ENCODE data around the gene OTUD5.
A peak's percentile ranks its signal among the peaks of the same experiment; 100 is the strongest.

OTUD5 gene

DNA sequence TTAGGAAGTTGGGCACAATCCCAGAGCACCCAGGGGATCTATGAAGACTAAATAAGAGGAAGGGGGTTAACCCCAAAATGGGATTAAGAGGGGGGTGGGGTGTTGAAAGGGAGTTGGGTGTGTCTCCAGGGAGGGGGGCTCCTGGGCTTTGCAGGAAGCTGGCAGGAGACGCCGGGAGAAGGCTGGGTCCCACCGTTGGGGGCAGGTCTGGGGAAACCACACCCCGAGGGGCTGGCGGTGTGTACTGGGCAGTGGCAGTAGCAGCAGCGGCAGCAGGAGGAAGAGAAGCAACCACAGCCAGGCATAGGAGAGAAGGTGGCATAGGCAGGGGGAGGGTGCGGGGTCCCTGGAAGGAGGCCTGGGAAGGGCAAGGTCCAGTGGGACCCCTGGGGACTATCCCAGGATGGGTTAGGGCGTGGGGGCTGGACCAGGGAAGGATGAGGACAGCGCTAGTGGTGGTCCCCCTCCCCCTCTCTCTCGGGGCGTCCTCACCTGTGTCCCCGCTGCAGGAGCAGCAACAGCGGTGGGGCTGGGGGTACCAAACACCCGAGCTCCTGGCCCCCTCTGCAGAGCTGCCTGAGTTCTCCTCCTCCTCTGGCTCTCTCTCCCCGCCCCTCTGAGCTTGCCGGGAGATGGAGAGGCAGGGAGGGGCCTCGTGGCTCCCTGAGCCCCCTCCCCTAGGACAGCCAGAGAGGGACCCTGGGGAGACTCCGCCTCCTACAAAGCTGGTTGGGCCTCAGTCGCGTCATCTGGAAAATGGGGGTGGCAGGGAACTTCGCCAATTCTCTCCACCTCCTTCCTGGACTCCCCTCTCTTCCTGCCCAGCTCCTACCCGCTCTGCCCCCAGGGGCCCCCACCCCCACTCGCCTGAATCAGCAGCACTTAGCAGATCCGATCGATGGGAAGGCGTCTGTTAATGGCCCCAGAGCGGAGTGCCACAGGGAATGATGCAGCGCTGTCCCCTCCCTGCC, 14.1 kb upstream of the OTUD5 start, which contains the start of gene KCND1:
KCND1 (minus strand) TSS at position 596 of the 971 bp plus-strand sequence. CDS start 1,573 bp downstream, outside the sequence.
- DNase-seq: no peak

DNA sequence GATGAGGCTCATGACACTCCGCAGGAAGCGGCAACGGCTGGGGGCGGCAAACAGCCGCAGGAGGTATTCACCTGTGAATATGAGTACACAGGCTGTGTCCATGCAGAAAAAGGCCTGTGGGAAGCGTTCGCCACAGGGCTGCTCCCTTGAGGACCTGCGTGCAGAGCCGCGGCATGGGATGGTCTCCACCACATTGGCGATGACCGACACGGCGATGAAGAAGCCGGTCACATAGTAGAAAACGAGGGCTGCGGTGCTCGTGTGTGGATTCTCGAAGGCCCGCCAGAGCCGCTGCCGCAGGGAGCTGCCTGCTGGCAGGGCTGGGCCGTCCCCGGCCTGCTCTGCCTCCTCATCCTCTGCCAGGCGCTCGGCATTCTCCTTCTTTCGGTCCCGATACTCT, 12.1 kb upstream of the OTUD5 start:
- no peak for DNase-seq

DNA sequence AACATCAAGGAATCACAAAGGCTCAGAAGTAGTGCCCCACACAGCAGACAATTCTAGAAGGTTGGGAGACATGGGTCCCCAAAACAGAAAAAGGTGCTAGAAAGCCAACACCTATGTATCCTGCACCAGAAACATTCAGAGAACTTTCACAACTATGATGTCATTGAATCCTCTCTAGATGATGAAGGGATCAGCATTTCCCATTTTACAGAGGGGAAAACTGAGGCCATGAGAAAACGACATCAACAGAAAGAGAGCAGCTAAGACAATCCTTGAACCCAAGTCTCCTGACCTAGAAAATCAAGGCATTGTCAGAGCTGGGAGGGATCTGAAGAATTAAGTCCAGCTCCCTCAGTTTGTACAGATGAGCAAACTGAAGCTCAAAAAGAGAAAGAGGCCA, 11.0 kb upstream of the OTUD5 start:
- no peak for DNase-seq

DNA sequence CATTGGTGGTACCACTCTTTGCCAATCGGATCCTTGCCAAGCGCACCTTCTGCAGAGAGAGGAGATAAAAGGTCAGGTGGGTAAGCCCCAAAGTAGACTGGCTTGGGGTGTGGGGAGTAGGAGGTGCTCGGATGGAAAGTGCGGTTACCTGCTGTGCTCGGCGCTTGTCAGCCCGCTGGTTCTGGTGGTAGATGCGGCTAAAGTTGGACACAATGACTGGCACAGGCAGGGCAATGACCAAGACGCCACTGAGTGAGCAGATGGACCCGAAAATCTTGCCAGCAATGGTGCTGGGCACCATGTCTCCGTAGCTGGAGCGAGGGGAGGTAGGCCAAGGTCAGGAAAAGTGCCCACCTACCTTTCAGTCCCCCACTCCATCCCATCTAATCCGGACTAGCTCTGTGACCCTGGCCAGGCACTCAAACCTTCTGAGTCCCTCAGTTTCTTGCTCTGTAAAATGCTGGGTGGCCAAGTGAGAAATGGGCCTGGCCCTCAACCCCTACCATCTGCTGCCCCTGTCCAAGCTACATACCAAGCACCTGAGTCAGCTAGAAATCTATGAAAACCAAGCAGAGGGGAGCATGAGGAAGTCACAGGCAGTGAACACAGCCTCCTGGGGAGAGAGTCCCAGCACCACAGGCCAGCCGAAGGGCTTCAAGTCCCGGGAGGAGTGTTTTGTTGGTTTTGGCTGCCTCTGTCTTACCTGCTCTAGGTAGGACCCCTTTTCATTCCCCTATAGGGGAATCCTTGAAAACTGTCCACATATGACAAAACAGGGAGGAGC, 9.6 kb upstream of the OTUD5 start:
- DNase-seq: no peak

DNA sequence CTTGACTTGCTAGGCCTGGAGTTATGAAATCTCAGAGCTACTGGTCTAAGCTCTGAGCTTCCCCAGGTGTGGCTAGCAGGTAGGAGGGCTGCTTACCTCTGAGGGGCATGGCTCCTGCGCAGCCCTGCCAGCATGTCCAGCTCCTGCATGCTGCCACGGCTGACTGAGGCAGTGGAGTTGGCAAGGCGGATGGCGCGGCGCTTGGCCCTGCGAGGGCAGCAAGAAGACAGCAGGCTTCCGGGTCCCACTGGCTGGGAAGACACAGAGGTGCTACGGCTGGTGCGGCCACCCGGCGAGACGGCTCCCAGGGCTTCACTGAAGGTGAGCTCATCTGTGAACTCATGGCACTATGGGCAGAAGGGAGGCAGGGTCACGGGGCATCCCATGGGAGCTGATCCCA, 8.6 kb upstream of the OTUD5 start:
- no peak for DNase-seq

DNA sequence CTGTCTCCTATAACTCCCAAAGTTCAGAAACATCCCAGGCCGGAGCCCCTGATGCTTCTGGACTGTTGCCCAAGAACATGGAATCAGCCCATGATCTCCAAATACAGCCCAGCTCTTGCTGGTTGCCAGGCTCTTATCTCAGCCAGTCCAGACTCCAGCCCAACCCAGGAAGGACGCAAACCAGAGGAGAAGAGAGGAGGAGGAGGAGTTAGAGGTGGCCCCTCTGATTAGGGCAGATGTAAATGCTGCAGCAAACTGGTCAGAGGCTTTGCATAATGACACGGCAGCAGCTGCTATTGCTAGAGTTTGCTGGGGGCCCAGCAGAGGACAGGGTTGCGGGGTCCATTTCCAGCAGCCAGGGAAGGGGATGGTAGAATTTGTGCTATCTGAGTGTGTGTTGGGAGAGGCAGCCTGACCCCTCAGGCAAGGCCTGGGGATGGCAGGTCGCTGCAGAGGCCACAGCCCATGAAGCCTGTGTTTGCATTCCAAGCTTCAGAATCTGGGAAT, 4.2 kb upstream of the OTUD5 start:
- no peak for DNase-seq

DNA sequence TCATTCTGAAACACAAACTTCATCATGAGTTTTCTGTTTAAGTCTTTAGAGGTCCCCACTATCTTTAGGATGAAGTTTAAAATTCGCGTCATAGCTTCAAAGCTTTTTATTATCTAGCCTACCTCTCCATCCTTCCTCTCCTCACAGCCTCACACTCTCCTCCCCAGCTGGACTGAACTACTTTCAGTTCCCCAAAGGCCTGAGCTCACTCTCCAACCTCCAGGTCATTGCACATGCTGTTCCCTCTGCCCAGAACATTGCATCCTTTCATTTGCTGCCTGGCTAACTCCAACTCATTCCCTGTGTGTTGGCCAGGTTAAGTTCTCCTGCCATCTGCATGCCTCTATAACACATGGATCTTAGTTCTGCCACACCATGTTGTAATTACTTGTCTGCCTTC, 2.9 kb upstream of the OTUD5 start:
- no peak for DNase-seq

DNA sequence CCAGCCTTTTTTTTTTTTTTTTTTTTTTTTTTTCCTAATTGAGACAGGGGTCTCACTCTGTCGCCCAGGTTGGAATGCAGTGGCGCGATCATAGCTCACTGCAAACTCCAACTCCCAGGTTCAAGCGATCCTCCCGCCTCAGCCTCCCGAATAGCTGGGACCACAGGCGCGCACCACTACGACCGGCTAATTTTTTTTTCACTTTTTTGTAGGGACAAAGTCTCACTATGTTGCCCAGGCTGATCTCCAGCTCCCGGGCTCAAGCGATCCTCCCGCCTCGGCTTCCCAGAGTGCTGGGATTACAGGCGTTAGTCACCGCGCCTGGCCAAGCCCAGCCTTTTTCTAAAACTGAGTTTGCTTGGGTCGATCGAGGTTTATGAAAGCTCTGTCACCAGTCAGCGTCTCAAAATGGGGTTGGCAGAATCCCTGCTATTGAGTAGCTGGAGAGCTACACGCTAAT, 1.3 kb upstream of the OTUD5 start:
- DNase-seq: peak in 1 of 2 donors; percentile 31

DNA sequence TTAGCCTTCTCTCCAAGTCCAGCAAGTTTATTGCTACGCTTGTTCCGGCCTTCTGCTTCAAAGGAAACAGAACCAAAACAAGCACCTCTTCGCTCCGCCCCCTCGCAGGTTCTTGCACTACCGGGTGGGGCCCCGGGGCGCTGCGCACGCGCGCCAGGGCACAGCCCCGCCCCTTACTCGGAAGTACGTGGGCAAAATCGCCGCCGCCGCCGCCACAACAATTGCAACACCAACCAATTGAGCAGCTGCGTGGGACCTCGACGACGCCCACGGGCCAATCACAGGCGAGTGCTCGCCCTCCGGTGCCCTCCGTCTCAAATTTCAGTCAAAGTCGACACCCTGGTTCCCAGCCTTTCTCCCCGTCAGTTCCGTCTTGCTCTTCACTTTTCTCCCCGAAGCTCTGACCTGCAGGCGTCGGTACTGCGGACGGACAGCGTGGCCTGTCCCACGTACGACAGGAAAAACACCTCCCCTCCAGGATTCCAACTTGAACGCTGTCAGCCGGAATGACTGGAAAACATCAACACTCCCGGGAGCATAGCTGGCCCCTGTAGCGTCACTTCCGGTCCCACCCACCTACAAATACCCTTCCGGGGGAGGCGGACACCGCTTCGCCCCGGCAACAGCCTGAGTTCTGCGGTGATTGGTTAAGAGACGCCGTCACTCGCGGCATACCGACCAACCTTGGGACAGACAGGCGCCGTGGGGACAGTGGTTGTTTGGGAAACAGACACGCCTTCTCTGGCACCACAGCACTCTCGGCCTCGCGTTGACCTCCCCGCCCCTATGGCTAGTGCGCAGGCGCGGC, 624 bp upstream of the OTUD5 start:
- DNase-seq: peak; percentile 97 to 98

DNA sequence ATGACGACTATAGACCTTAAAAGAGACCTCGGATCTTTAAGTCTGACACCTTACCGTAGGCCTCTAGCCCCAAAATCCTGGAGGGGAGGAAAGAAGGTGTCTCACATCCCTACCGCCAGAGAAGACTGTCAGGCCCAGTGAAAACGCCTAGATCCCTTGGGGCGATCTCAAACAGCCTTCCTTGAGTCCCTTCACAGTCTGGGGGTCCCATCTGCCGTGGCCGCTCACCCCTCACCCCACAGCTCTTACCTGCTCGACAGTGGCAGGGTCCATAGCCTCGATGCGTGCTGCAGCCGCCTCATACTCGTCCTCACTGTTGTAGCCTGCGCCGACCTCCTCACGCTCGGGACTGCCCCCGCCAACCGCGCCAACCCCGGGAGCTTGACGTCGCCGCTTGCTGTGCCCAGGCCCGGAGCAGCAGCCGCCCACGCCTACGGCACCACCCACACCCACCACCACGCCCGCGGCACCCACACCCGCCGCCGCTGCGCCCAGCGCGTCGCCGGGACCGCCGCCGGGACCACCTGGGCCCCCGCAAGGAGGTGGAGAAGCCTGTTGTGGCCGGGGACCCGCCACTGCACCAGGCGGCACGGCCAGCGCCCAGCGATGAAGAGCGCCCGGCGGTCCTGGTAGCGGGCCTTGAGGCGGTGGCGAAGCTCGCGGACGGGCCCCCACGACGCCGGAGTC, 536 bp downstream of the OTUD5 start:
- peak; percentile 67 to 69 for DNase-seq

DNA sequence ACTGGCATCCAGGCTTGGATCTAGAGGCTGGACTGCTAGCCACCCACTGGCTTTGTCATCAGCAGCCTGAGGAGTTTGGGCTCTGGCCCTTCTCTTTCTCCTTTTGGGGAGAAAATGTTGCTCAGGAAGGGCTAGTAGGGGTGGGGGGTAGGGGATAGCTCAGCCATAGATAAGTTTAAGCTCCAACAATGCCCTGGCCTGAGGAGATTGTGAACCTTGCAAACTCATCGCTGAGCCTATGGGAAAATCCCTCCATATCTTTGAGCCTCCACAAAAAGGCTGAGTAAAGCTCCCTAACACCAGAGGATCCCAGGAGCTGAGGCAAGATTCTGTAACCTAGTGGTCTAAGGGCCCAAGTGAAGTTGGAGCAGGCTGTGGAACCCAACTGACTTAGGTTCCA, 8.8 kb downstream of the OTUD5 start:
- no peak for DNase-seq

DNA sequence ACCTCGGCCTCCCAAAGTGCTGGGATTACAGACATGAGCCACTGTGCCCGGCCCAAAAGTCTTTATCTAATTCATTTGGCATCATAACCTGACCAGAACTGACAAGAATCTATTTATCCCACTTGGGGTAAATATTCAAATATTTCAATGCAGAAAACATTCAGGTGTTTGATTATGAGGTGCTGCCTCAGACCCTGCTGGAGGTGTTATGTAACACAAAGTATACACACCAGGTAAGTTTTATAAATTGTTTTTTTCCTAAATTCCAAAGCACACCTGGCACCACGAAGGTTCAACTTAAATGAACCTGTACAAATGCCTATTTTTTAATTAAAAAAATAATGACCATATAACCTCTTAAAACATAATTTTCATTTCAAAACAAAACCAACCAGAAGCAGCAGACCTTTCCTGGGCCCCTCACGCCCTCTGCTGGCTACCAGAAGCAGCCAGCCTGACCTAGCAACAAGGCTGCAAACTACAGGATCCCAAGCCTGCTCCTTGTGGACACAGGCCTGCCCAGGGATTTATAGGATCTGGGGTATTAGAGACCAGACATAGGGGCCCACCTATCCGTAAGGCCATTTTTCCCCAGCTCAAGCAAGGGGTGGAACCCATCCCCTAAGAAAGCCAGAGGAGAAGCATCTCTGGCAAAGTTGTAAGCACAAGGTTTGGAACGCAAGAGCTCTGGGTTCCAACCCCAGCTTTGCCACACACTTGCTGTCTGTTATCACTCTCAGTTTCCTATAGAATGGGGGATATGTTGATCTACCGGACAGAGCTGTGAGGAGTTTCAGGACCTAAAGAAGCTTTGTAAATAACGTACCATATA, 11.7 kb downstream of the OTUD5 start:
- DNase-seq: peak; percentile 64 to 65

DNA sequence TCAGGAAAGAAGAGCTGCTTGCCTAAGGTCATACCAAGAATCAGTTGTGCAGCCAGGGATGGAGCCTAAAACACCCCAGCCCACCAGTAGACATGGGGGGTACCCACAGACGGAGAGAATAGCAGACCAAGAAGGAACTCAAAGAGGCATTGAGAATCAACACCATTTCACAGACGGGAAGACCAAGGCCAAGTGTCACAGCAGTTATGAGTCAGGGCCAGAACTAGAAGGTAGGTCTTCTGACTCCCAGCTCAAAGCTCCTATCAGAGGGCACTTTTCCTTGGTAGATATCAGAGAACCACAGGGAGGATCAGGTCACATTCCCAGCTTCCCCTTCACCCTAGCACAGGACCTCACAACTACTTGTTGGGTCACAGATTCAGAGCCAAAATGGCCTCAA, 14.5 kb downstream of the OTUD5 start:
- DNase-seq: no peak

DNA sequence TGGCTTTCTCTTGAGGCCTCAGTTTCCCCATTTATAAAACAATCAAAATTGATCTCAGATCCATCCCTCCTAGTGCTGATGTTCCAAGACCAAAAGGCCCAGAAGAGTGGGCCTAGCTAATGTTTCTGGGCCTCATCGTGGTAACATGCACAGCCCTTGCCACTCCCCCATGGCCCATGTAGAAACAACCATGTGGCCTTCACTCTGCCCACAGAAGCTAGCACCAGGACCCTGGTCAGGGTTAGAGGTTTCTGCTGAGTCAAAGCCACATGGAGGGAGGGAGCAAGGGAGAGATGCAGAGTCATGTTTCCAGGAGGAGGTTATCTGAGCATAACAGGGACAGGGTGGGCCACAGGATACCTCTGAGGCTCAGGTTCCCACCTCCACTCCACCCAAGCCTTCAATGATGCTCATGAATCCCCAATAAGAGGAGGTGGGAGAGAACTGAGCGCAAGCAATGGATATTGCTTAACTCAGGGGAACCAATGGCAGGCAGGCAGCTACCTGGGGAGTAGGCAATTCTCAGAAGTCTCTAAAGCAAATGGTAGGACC, 16.9 kb downstream of the OTUD5 start:
- no peak for DNase-seq

DNA sequence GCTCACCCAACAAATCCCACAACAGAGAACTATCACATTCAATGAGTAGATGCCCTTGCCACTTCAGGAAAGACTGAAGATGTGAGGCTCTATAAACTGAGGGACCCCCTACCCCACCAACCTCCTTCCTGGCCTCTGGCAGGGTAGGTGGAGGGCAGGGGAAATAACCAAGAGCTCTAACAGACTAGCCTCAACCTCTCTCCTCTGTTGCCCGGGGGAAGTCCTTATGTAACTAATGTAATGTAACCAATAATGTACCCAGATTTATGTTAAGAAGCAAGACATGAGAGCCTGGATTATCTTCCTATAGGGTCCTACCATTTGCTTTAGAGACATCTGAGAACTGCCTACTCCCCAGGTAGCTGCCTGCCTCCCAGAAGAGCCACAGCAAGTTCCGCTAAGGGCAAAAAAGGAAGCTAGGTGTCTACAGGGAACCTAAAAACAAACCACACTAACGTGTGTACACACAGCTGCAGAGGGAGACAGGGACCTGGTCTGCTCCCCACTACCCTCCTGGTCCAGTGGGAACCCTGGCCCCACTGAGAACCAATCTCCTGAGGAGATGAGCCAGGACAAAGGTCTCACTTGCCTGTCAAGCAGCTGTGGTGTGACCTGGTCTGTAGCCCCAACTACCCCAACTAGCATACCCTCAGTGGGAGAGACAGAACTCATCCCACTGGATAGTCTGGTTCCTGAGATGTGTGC, 17.7 kb downstream of the OTUD5 start:
- peak; percentile 55 to 65 for DNase-seq

DNA sequence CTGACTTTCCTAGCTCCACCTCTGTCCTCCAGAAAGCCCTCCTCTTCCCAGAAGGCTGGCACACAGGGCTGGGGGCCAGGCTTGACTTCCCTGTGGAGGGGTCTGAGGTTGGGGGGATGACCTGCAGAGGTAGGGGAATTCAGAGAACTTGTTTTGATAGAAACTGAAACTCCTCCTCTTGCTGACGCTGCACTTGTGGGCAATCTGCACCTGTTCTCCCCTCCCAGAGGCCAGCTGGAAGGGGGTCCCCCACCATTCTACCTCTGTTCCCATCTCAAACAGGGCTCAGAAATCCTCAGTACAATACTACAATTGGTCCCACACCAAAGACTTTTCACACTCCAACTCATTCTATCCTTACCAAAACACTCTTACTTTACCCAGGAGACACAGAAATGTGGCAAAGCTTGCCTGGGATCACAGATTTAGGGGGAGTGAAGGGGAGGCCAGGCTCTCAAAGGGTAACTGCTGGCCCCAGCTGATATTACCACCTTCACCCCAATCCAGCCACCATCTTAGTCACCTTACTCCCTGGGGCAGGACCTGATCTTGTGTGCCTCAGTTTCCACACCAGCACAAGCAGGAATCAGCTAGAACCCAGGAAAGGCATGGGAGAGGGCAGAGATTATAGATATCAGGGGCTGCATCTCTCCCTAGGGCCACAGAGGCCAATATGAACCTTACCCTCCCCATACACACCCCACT, 18.5 kb downstream of the OTUD5 start:
- peak; percentile 90 to 91 for DNase-seq

DNA sequence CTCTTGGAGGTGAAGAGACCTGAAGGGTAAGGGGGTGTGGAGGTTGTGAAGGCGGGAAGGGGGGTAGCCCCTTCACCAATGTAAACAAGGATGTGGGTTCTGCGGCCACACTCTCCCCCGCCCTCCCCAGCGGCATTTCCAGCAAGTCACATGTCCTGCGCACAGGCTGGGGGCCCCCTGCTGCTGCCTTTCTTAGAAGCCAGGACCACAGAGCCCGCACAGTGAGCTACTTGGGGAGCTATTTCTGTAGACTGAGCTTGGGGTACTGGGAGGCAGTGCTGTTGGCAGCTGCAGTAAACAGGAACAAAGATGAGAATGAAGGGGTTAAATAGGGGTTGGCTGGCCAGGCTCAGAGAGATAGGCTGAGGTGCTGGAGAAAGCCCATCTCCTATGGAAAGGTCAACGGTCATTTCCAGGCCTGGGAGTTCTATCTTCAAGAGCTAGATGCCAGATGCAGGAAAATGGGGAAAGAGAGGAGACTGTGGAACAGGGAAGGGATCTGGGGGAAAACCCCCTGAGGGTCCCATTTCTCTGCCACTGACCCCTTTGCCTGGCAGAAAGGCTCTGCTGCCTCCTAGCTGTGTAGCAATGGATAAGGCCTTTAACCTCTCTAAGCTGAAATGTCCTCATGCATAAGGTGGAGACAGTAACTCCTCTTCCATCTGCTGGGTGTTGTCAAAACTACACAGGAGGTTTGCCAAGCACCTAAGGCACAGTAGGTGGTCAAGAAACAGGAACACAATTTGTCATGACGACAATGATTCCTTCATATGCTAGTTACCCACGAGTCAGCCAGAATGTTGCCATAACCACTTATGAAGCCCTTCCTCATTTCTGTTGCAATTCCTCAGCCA, 20.1 kb downstream of the OTUD5 start:
- DNase-seq: peak; percentile 93 to 96

DNA sequence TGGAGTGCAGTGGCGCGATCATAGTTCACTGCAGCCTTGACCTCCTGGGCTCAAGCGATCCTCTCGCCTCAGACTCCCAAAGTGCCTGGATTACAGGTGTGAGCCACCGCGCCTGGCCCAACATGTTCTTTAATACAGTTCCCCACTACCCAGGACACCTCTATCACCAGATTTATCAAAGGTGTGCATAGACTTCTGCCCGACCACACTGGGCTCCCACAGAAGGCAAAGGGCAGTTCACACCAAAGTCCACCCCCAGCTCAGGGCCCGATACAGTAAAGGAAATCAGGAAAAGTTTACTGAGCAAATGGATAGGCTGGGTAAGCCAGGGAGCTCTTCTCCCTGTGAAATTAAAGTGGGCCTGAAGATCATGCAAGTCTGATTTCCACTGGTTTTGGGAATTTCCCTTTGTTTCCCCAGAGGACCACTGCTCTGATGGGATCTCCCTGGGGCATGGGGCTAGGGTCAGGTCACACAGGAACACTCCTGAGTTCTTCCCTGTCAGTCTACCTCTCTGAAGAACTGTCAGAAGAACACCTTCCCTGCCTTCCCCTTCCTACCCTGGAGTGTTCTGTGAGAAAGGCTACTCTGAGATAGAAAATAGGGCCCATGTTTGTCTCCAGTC, 20.9 kb downstream of the OTUD5 start:
- no peak for DNase-seq

Measured in CD4-positive, alpha-beta T cell treated with Interleukin-4 for 1 hour (primary cell).